Activated CD4-positive, alpha-beta T cell treated with anti-CD3 and anti-CD28 coated beads for 36 hours (primary cell): Measurements from ENCODE around the gene KLHDC4. TPM values are rescaled to one million over a fixed set of nuclear protein-coding genes. Genes with fewer than 3 reads are reported as not detected.
"Not testable (repeated sequence)": the region's sequence is repeated elsewhere in the genome, so short reads cannot be mapped to it uniquely, and the experiment has no call there.

Experiments
- ATAC-seq: fragments of 200-7000 bp; cut with Tn5 transposase; one replicate; pipeline ENCODE4 v1.10.0; 2021; ENCODE audit warnings: mild to moderate bottlenecking, moderate library complexity
- CTCF ChIA-PET: fragments of 350-600 bp; sonication (Branson Sonifier 250); formaldehyde crosslinking; loops from one replicate; lab custom pipeline; 2021; ENCODE audit warnings: antibody characterized with exemption; lab: Charles Lee
- POLR2A ChIA-PET: fragments of 350-600 bp; sonication (Branson Sonifier 250); formaldehyde crosslinking; loops from one replicate; lab custom pipeline; 2021; ENCODE audit warnings: antibody characterized with exemption, inconsistent platforms; lab: Charles Lee
- DNase-seq: peaks from one replicate; pipeline ENCODE4 v3.0.0-alpha.2; 2020
- H3K27ac Mint-ChIP-seq: one replicate; pipeline ENCODE4 v1.8.0; 2021; ENCODE audit warnings: mixed read lengths
- H3K27me3 Mint-ChIP-seq: one replicate; pipeline ENCODE4 v1.8.0; 2021; ENCODE audit warnings: mixed read lengths
- H3K36me3 Mint-ChIP-seq: one replicate; pipeline ENCODE4 v1.8.0; 2021; ENCODE audit warnings: low read depth, mixed read lengths
- H3K4me1 Mint-ChIP-seq: one replicate; pipeline ENCODE4 v1.8.0; 2021; ENCODE audit warnings: mixed read lengths
- H3K4me3 Mint-ChIP-seq: one replicate; pipeline ENCODE4 v1.8.0; 2021; ENCODE audit warnings: mild to moderate bottlenecking, moderate library complexity, mixed read lengths
- H3K9me3 Mint-ChIP-seq: one replicate; pipeline ENCODE4 v1.8.0; 2021; ENCODE audit warnings: low read depth, mixed read lengths
- intact Hi-C, 2 experiments: fragments of 100-400 bp; cut with DNase I in 1 of 2; cut with micrococcal nuclease in 1 of 2; formaldehyde crosslinking; loops; one replicate each; pipeline versions ENCODE4 v1.14.2 to v1.15.1; 2022 to 2024; cut with DNase I, micrococcal nuclease
- total RNA-seq, 2 experiments: library from RNA; stranded (reverse); gene quantifications; one replicate each; pipeline ENCODE4 v1.2.3, GENCODE V29; 2021

KLHDC4 gene
- total RNA-seq, 2 experiments from 2014 or later: 67.0 to 77.3 TPM

GRCh38 chr16:87727346-87727745 is 38.4 kb downstream of the KLHDC4 start:
- peaks cover 53% of the 10 kb centered on the region for H3K36me3 Mint-ChIP-seq
- peaks cover 7% of the 10 kb centered on the region for H3K4me1 Mint-ChIP-seq
- intact Hi-C loops: no loop called here
- no peaks in the 10 kb centered on the region for H3K9me3 Mint-ChIP-seq
- H3K27ac Mint-ChIP-seq: no peak overlapping the region
- ChIA-PET CTCF (interaction anchor here (0.6 to 1.4 kb wide), 2 partner anchors 52 to 525 kb away, joined by 3 to 6 read pairs; no protein-coding TSS in a partner anchor), POLR2A (no interaction called here)
- ATAC-seq (no peak), DNase-seq (no peak)
- H3K27me3 Mint-ChIP-seq: no peaks in the 10 kb centered on the region
- no peak overlapping the region for H3K4me3 Mint-ChIP-seq

- H3K4me3 Mint-ChIP-seq, POLR2A ChIA-PET, H3K27me3 Mint-ChIP-seq, H3K4me1 Mint-ChIP-seq, H3K9me3 Mint-ChIP-seq, DNase-seq, CTCF ChIA-PET, H3K27ac Mint-ChIP-seq, intact Hi-C loops, ATAC-seq: not testable (repeated sequence)
- peaks cover 58% of the 10 kb centered on the region for H3K36me3 Mint-ChIP-seq
These were observed 39.2 kb downstream of the KLHDC4 start for GRCh38 chr16:87726577-87726976.

GRCh38 chr16:87725596-87726235 is 40.1 kb downstream of the KLHDC4 start:
- H3K27ac Mint-ChIP-seq: no peak overlapping the region

DNA sequence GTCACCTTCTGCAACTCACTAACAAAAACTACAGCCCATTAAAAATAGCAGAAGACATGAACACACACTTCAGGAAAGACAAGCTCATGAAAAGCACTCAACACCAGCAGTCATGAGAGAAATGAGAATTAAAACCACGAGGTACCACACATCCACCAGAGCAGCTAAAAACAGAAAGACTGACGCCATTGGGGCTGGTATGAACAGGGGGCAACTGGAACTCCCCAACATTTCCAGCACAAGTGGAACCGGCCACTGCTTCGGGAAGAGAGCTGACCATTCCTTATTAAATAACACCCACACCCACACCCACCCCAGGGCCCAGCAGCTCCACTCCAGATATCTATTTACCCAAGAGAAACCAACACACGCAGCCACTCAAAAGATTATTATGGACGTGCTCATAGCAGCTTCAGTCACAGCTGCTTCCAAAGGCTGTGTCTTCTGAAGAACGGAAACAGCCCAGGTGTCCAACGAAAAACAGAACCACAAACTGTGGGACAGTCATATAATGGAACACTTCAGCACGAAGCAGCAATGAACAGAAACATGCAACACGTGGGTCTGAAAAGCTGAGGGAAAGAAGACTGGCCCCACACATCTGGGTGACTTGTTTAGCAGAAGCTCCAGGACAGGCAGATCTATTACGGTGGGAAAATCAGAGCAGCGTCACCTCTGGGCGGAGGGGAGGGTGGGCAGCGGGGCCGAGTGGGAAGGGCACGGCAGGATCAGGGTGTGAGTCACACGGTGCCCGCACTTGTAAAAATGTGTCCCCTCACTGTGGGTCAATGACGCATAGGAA is 41.1 kb downstream of the KLHDC4 start:
- peaks cover 60% of the 10 kb centered on the region for H3K36me3 Mint-ChIP-seq
- CTCF ChIA-PET: interaction anchor here (0.6 to 0.9 kb wide), 2 partner anchors 45 to 147 kb away, joined by 3 to 4 read pairs; no protein-coding TSS in a partner anchor
- H3K9me3 Mint-ChIP-seq: no peaks in the 10 kb centered on the region
- intact Hi-C loops: no loop called here
- no peak overlapping the region for H3K27ac Mint-ChIP-seq
- no peak for ATAC-seq
- POLR2A ChIA-PET: no interaction called here
- H3K27me3 Mint-ChIP-seq: no peaks in the 10 kb centered on the region
- peaks cover 7% of the 10 kb centered on the region for H3K4me1 Mint-ChIP-seq
- DNase-seq: no peak
- no peak overlapping the region for H3K4me3 Mint-ChIP-seq

More at GRCh38 chr16:87725596-87726235, 40.1 kb downstream of the KLHDC4 start:
- intact Hi-C loops: no loop called here
- no peak for ATAC-seq
- Mint-ChIP-seq H3K27me3 (no peaks in the 10 kb centered on the region), H3K9me3 (no peaks in the 10 kb centered on the region), H3K36me3 (peaks cover 58% of the 10 kb centered on the region), H3K4me3 (no peak overlapping the region), H3K4me1 (peaks cover 7% of the 10 kb centered on the region)
- ChIA-PET CTCF (no interaction called here), POLR2A (no interaction called here)
- DNase-seq: no peak

- Mint-ChIP-seq H3K4me3 (no peak overlapping the region), H3K4me1 (peaks cover 7% of the 10 kb centered on the region), H3K27ac (no peak overlapping the region), H3K27me3 (no peaks in the 10 kb centered on the region), H3K36me3 (peaks cover 63% of the 10 kb centered on the region), H3K9me3 (no peaks in the 10 kb centered on the region)
- intact Hi-C loops: no loop called here
- ATAC-seq: peak; percentile 30
- POLR2A ChIA-PET: no interaction called here
- peak; percentile 33 for DNase-seq
- CTCF ChIA-PET: no interaction called here
These were observed 42.6 kb downstream of the KLHDC4 start for GRCh38 chr16:87723226-87723623.

GRCh38 chr16:87722590-87723225 is 43.1 kb downstream of the KLHDC4 start:
- ChIA-PET POLR2A (no interaction called here), CTCF (interaction anchor here (1.3 kb wide), 1 partner anchor 9 kb away, joined by 3 read pairs; no protein-coding TSS in a partner anchor)
- no peaks in the 10 kb centered on the region for H3K27me3 Mint-ChIP-seq
- ATAC-seq (no peak), DNase-seq (no peak)
- peaks cover 7% of the 10 kb centered on the region for H3K4me1 Mint-ChIP-seq
- peaks cover 61% of the 10 kb centered on the region for H3K36me3 Mint-ChIP-seq
- intact Hi-C loops: no loop called here
- H3K27ac Mint-ChIP-seq: no peak overlapping the region
- H3K9me3 Mint-ChIP-seq: no peaks in the 10 kb centered on the region
- H3K4me3 Mint-ChIP-seq: no peak overlapping the region

DNA sequence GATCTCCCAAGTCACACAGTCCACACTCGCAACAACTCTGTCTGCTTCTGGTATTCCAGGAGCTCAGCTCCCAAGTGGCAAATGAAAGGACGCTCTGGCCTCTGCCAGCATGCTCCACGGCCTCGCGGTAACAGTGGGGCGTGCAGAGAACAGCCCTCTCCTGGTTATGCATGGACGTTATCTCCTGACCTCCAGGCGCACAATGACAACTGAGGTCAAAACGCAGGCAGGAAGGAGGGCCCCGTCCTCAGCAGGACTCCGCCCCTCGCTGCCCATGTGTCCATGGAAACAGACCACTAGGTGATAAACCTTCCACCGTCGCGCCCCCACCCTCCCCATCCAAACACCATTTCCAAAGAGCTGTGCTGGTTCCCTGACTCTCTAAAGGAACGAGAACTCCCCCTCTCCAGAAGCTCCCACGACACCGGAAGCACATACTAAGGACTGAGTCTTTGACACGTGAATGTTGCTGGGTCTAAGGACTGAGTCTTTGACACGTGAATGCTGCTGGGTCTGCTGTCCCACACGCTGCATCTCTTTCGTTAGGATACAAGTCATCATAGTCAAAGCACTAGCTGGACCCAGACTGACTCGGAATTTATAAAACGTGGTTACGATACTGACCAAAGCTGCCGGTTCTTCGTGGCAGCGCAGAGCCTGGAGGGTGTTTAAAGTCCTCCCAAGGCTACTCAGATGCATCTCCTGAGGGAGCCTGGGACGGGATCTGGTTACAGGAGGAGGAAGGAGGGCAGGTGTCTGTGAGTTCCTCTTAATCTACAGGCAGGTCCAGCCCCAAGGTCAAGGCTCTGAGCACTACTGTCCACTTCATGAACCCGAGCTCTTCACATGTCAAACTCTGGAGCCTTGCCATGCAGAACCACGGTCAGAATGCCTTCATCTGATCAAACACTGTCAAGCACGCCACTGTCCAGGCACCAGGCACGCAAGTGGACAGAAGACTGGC is 43.9 kb downstream of the KLHDC4 start:
- CTCF ChIA-PET: interaction anchor here (0.8 to 1.3 kb wide), 2 partner anchors 8 to 20 kb away, joined by 3 to 4 read pairs; no protein-coding TSS in a partner anchor
- Mint-ChIP-seq H3K27me3 (no peaks in the 10 kb centered on the region), H3K4me1 (peaks cover 7% of the 10 kb centered on the region), H3K27ac (no peak overlapping the region), H3K9me3 (no peaks in the 10 kb centered on the region), H3K4me3 (no peak overlapping the region), H3K36me3 (peaks cover 60% of the 10 kb centered on the region)
- intact Hi-C loops: no loop called here
- POLR2A ChIA-PET: interaction anchor here (0.5 kb wide), 1 partner anchor 32 kb away, joined by 4 read pairs; no protein-coding TSS in a partner anchor
- DNase-seq (no peak), ATAC-seq (no peak)

GRCh38 chr16:87720446-87720845 is 45.3 kb downstream of the KLHDC4 start:
- no peak for ATAC-seq
- DNase-seq: no peak
- CTCF ChIA-PET: no interaction called here
- no peak overlapping the region for H3K27ac Mint-ChIP-seq
- peaks cover 55% of the 10 kb centered on the region for H3K36me3 Mint-ChIP-seq
- H3K9me3 Mint-ChIP-seq: no peaks in the 10 kb centered on the region
- no peaks in the 10 kb centered on the region for H3K27me3 Mint-ChIP-seq
- intact Hi-C loops: no loop called here
- POLR2A ChIA-PET: no interaction called here
- H3K4me1 Mint-ChIP-seq: peaks cover 7% of the 10 kb centered on the region
- H3K4me3 Mint-ChIP-seq: no peak overlapping the region

- ATAC-seq, CTCF ChIA-PET, intact Hi-C loops, DNase-seq, H3K9me3 Mint-ChIP-seq, H3K4me3 Mint-ChIP-seq, H3K27ac Mint-ChIP-seq, H3K27me3 Mint-ChIP-seq: not testable (repeated sequence)
- POLR2A ChIA-PET: interaction anchor here (0.6 kb wide), 1 partner anchor 43 kb away, joined by 4 read pairs; no protein-coding TSS in a partner anchor
- Mint-ChIP-seq H3K4me1 (peaks cover 16% of the 10 kb centered on the region), H3K36me3 (peaks cover 59% of the 10 kb centered on the region)
These were observed 47.0 kb downstream of the KLHDC4 start for GRCh38 chr16:87718831-87719230.

DNA sequence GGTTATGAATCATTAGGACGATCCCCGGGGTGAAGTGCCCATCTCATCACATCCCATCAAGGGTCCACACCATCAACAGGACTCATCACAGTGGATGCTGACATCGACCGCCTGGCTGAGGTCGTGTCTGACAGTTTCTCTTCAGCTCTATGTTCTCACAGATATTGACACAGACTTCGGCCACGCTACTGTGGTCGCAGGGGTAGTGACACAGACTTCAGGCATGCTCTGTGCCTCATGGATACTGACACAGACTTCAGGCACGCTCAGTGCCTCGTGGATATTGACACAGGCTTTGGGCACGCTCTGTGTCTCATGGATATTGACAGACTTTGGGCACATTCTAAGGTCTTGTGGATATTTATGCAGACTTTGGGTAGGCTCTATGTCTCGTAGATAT is 50.1 kb downstream of the KLHDC4 start:
- intact Hi-C loops: no loop called here
- ChIA-PET POLR2A (interaction anchor here (0.6 kb wide), 1 partner anchor 320 kb away, joined by 3 read pairs; no protein-coding TSS in a partner anchor), CTCF (no interaction called here)
- Mint-ChIP-seq H3K27ac (peak overlapping the region; percentile 71), H3K27me3 (no peaks in the 10 kb centered on the region), H3K36me3 (peaks cover 44% of the 10 kb centered on the region), H3K4me3 (no peak overlapping the region), H3K9me3 (no peaks in the 10 kb centered on the region), H3K4me1 (peaks cover 27% of the 10 kb centered on the region)
- ATAC-seq (no peak), DNase-seq (no peak)
